T-helper 17 cell (primary cell): ENCODE results near the gene CYP2E1. TPM values are rescaled to one million over a fixed set of nuclear protein-coding genes. Genes with fewer than 3 reads are reported as not detected.
"Not testable (repeated sequence)": the region's sequence is repeated elsewhere in the genome, so short reads cannot be mapped to it uniquely, and the experiment has no call there.

Experiments used
- ATAC-seq: fragments of 150-1000 bp; cut with Tn5 transposase; 2 replicates; pipeline ENCODE4 v1.10.0; 2021; ENCODE audit warnings: mild to moderate bottlenecking, moderate library complexity
- DNase-seq, 3 donors: peaks; one replicate each; pipeline versions ENCODE4 v3.0.0 to v3.0.0-alpha.2; 2020 to 2021
- H3K9me3 ChIP-seq: one replicate; pipeline ENCODE4 v1.7.0; 2013; ENCODE audit warnings: low read length, mild to moderate bottlenecking; ENCODE audit not compliant: control insufficient read depth, poor library complexity, severe bottlenecking
- H3K27ac Mint-ChIP-seq: one replicate; pipeline ENCODE4 v1.8.0; 2022; ENCODE audit warnings: mild to moderate bottlenecking, moderate library complexity, mixed read lengths
- H3K27me3 Mint-ChIP-seq: one replicate; pipeline ENCODE4 v1.8.0; 2022; ENCODE audit warnings: mixed read lengths
- H3K36me3 Mint-ChIP-seq: one replicate; pipeline ENCODE4 v1.8.0; 2022; ENCODE audit warnings: low read depth, mixed read lengths
- H3K4me1 Mint-ChIP-seq: one replicate; pipeline ENCODE4 v1.8.0; 2022; ENCODE audit warnings: mild to moderate bottlenecking, mixed read lengths
- H3K4me3 Mint-ChIP-seq: one replicate; pipeline ENCODE4 v1.8.0; 2022; ENCODE audit warnings: mild to moderate bottlenecking, moderate library complexity, mixed read lengths
- total RNA-seq, 4 donors: library from RNA in 2 of 4; stranded (reverse) in 2 of 4; gene quantifications; one replicate each; pipeline ENCODE4 v1.2.3 and lab custom pipeline; 2022 to 2026

The CYP2E1 gene
- total RNA-seq, 2 donors from 2014 or later = 12.3 to 14.5 TPM

DNA sequence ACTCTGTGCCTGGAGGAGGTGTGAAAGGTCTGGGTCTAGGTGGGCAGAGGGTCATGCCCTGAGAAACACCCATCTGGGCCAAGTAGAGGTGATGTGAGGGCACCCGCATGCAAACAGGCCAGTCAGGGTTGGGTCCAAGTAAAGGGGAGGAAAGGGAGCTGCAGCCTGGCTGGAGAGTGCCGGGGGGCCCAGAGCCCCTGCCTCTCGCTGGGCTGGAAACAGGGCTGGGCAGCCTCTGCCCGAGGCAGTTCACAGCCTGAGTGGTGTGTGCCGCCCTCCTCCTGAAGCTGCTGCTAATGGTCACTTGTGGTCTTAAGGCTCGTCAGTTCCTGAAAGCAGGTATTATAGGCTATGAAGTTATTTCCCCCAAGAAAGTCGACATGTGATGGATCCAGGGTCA, 7.3 kb downstream of the CYP2E1 start:
- Mint-ChIP-seq H3K27ac (no peak overlapping the region), H3K27me3 (peaks cover 23% of the 10 kb centered on the region), H3K4me3 (no peak overlapping the region), H3K36me3 (peaks cover 4% of the 10 kb centered on the region), H3K4me1 (peaks cover 14% of the 10 kb centered on the region)
- ATAC-seq (no peak), DNase-seq (no peak)
- no peaks in the 10 kb centered on the region for H3K9me3 ChIP-seq

- no peaks in the 10 kb centered on the region for H3K4me1 Mint-ChIP-seq
- no peak for DNase-seq
- no peaks in the 10 kb centered on the region for H3K9me3 ChIP-seq
- ATAC-seq = no peak
- no peaks in the 10 kb centered on the region for H3K36me3 Mint-ChIP-seq
- no peak overlapping the region for H3K4me3 Mint-ChIP-seq
- peaks cover 5% of the 10 kb centered on the region for H3K27me3 Mint-ChIP-seq
- H3K27ac Mint-ChIP-seq = no peak overlapping the region
These were observed 9.0 kb downstream of the CYP2E1 start for GRCh38 chr10:133536198-133536597.

GRCh38 chr10:133537546-133538545, 10.7 kb downstream of the CYP2E1 start:
- Mint-ChIP-seq H3K4me1 (no peaks in the 10 kb centered on the region), H3K27me3 (no peaks in the 10 kb centered on the region), H3K4me3 (no peak overlapping the region), H3K36me3 (no peaks in the 10 kb centered on the region), H3K27ac (no peak overlapping the region)
- ATAC-seq = no peak
- H3K9me3 ChIP-seq = no peaks in the 10 kb centered on the region
- no peak for DNase-seq

DNA sequence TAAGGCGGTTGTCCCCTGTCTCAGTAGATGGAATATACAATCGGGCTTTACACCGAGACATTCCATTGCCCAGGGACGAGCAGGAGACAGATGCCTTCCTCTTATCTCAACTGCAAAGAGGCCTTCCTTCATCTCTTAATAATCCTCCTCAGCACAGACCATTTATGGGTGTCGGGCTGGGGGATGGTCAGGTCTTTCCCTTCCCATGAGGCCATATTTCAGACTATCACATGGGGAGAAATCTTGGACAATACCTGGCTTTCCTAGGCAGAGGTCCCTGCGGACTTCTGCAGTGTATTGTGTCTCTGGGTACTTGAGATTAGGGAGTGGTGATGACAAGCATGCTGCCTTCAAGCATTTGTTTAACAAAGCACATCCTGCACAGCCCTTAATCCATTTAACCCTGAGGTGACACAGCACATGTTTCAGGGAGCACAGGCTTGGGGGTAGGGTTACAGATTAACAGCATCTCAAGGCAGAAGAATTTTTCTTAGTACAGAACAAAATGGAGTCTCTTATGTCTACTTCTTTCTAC, 14.3 kb downstream of the CYP2E1 start:
- H3K27me3 Mint-ChIP-seq, DNase-seq, ATAC-seq, H3K4me3 Mint-ChIP-seq, H3K36me3 Mint-ChIP-seq, H3K27ac Mint-ChIP-seq, H3K4me1 Mint-ChIP-seq, H3K9me3 ChIP-seq: not testable (repeated sequence)

GRCh38 chr10:133544506-133544905, 17.3 kb downstream of the CYP2E1 start:
- DNase-seq (no peak), ATAC-seq (peak; percentile 36)
- Mint-ChIP-seq H3K36me3 (peaks cover 2% of the 10 kb centered on the region), H3K4me1 (peaks cover 10% of the 10 kb centered on the region), H3K27me3 (no peaks in the 10 kb centered on the region), H3K27ac (peak overlapping the region; percentile 10), H3K4me3 (no peak overlapping the region)
- H3K9me3 ChIP-seq = no peaks in the 10 kb centered on the region

DNA sequence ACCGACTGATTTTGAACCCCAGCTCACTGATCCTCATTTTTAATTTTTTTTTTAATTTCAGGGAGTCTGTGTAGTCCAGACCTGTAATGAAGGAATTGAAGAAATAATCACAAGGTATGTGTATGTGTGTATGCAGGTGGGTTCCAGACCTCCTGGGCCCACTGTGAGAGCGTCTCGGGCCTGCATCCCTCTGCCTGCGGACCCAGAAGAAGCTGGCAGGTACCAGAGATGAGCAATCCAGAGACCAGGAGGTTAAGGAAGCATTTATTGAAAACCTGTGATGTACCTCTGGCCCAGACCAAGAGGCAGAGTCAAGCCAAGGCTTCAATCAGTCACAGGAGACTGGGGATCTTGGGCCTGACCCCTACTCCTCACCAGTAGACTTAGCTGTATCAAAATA, 27.4 kb downstream of the CYP2E1 start:
- Mint-ChIP-seq H3K27me3 (peaks cover 37% of the 10 kb centered on the region), H3K4me3 (no peak overlapping the region), H3K27ac (no peak overlapping the region), H3K36me3 (peaks cover 2% of the 10 kb centered on the region), H3K4me1 (no peaks in the 10 kb centered on the region)
- ATAC-seq (no peak), DNase-seq (no peak)
- H3K9me3 ChIP-seq = no peaks in the 10 kb centered on the region

DNA sequence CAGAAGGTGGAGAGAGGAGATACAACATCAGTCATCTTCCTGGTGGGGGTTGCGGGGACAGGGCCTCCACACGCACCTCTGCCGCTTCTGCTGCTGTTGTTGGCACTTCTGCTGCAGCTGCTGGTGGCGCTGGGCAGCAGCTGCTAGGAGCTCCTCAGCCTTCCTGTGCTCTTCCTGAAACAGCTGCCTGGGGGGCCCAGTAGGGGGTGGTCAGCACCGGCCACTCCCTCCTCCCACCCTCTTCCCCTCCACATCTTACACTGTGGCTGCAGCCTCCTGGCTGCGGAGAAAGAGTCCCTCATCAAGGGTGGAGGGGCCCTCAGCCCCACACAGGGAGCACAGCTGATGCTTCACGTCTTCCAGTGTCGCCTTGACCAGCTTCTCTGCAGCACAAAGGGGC, 28.4 kb downstream of the CYP2E1 start:
- ATAC-seq = no peak
- Mint-ChIP-seq H3K27me3 (peaks cover 37% of the 10 kb centered on the region), H3K4me1 (no peaks in the 10 kb centered on the region), H3K4me3 (no peak overlapping the region), H3K36me3 (peaks cover 2% of the 10 kb centered on the region), H3K27ac (no peak overlapping the region)
- no peak for DNase-seq
- H3K9me3 ChIP-seq = no peaks in the 10 kb centered on the region

DNA sequence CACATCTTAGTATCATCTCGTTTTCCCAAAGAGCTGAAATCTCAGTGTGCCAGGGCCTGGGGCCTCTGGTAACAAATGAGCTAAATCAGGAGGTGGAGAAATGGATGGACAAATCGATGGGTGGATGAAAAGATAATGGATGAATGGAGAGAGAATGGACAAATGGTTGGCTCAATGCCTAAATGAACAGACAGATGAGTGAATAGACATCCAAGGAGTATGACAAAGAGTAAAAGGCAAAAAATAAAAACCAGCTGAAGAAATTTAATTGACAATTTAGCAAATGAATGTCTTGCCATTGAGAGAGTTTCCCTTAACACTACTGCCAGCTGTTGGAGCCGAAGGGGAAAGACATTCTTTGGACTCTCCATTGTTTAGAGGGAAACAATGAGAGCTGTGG, 30.2 kb downstream of the CYP2E1 start:
- H3K4me3 Mint-ChIP-seq = no peak overlapping the region

DNA sequence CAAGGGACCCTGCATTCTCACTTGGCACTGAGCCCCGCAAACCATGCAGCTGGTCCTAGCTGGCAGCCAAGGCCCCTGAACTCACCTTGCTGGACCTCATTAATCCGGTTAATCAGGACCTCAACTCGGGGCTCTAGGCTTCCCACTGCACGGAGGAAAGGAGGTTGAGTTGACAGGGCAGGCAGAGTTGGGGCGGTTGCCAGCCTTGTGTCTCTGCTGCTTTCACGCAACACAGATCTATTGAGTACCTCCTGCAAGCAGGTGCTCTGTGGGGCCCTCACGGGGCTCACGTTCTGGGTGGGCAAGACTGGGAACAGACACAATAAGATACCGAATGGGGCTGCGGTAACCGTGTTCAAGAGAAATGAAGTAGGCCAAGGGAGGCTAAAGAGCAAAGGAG, 32.1 kb downstream of the CYP2E1 start:
- H3K9me3 ChIP-seq = no peaks in the 10 kb centered on the region
- peaks cover 40% of the 10 kb centered on the region for H3K27me3 Mint-ChIP-seq
- no peak overlapping the region for H3K4me3 Mint-ChIP-seq
- ATAC-seq = no peak
- DNase-seq = no peak
- H3K27ac Mint-ChIP-seq = peak overlapping the region; percentile 56
- H3K4me1 Mint-ChIP-seq = no peaks in the 10 kb centered on the region
- H3K36me3 Mint-ChIP-seq = peaks cover 2% of the 10 kb centered on the region

More for the DNA sequence above, 30.2 kb downstream of the CYP2E1 start:
- no peak for DNase-seq
- no peaks in the 10 kb centered on the region for H3K9me3 ChIP-seq
- peaks cover 2% of the 10 kb centered on the region for H3K36me3 Mint-ChIP-seq
- ATAC-seq = no peak
- no peak overlapping the region for H3K27ac Mint-ChIP-seq
- H3K4me1 Mint-ChIP-seq = no peaks in the 10 kb centered on the region
- peaks cover 37% of the 10 kb centered on the region for H3K27me3 Mint-ChIP-seq

DNA sequence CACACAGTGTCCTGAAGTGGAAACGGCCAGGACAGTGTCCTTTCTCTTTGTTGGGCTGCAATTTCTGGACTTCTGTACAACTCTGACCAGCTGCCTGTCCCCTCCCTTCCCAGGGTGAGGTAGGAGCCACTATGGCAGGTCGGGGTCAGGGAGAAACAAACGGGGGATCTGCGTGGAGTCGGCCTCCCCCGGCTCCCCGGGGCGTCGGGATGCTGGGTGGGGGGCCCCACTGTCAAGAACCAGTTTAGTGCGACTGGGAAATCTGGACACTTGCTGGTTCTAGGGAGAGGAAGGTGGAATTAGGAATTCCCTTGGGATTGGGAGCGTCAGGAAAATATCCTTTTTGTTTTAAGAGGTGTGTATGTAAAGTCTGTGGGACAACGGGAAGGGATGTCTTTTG, 37.7 kb downstream of the CYP2E1 start:
- Mint-ChIP-seq H3K4me3 (no peak overlapping the region), H3K4me1 (no peaks in the 10 kb centered on the region), H3K27ac (no peak overlapping the region), H3K36me3 (no peaks in the 10 kb centered on the region), H3K27me3 (peaks cover 15% of the 10 kb centered on the region)
- no peaks in the 10 kb centered on the region for H3K9me3 ChIP-seq
- ATAC-seq (no peak), DNase-seq (no peak)

DNA sequence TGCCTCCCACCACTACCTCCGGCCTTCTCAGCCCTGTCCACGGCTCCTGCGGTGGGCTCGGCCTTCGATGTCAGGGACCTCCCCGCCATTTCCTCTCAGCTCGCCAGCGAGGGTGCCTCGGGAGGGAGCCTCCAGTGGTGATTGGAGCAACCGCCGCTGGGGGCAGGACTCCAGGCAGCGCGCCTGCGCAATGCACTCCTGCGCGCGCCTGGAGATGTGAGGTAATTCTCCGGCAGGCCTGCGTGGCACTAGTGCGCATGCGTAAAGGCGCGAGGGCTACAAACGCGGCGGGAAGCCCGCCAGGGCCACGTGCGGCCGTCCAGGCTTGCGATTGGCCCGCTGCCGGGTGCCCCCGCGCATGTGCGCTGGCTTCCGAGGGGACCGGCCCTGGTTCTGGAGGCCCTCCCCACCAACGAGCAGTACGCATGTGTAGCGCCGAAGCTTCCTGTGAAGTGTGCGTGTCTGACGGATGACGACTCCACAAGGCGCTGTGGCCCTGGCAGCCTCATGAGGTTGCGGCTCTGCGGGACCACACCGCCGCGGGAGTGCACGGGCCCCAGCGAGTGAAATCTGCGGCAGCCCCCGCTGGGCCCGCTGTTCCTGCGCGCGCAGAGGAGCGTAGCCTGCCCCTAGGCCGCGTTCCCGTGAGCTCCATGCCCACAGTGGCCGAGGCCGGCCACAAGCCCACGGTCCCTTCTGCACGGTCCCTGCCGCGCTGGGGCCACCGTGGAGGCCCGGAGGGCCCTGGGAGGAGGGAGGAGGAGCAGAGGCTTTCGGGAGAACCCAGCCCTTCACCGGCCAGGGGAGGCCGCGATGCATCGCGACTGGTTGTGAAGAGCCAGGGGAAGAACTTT, 38.5 kb downstream of the CYP2E1 start, which contains the start of gene SYCE1:
TSS of gene SYCE1 (minus strand) at position 143 of the 854 bp plus-strand sequence. CDS start at position 89, 54 bp downstream.
- no peaks in the 10 kb centered on the region for H3K9me3 ChIP-seq
- Mint-ChIP-seq H3K27me3 (peaks cover 15% of the 10 kb centered on the region), H3K36me3 (no peaks in the 10 kb centered on the region), H3K27ac (no peak within 1 kb of the TSS), H3K4me1 (no peaks in the 10 kb centered on the region), H3K4me3 (no peak within 1 kb of the TSS)
- ATAC-seq (no peak), DNase-seq (no peak)

GRCh38 chr10:133567119-133567518, 40.0 kb downstream of the CYP2E1 start:
- DNase-seq = no peak
- no peak overlapping the region for H3K4me3 Mint-ChIP-seq
- H3K36me3 Mint-ChIP-seq = no peaks in the 10 kb centered on the region
- no peak for ATAC-seq
- no peaks in the 10 kb centered on the region for H3K9me3 ChIP-seq
- peaks cover 15% of the 10 kb centered on the region for H3K27me3 Mint-ChIP-seq
- no peaks in the 10 kb centered on the region for H3K4me1 Mint-ChIP-seq
- H3K27ac Mint-ChIP-seq = no peak overlapping the region
